ENCODE data around the gene GORASP2. TPM values are rescaled to one million over a fixed set of nuclear protein-coding genes. Genes with fewer than 3 reads are reported as not detected.

Gene GORASP2
- total RNA-seq, 4 donors from 2014 or later, result 28.6 to 47.4 (median 36.0) TPM

- TF ChIP-seq, protein P1, sequence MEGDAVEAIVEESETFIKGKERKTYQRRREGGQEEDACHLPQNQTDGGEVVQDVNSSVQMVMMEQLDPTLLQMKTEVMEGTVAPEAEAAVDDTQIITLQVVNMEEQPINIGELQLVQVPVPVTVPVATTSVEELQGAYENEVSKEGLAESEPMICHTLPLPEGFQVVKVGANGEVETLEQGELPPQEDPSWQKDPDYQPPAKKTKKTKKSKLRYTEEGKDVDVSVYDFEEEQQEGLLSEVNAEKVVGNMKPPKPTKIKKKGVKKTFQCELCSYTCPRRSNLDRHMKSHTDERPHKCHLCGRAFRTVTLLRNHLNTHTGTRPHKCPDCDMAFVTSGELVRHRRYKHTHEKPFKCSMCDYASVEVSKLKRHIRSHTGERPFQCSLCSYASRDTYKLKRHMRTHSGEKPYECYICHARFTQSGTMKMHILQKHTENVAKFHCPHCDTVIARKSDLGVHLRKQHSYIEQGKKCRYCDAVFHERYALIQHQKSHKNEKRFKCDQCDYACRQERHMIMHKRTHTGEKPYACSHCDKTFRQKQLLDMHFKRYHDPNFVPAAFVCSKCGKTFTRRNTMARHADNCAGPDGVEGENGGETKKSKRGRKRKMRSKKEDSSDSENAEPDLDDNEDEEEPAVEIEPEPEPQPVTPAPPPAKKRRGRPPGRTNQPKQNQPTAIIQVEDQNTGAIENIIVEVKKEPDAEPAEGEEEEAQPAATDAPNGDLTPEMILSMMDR (IDR thresholded peaks at IDR 0.05; ENCODE audit: low read depth), result no peak
These were observed 17.7 kb upstream of the GORASP2 start for GRCh38 chr2:170911314-170911889.

GRCh38 chr2:170917219-170917913 lies 11.7 kb upstream of the GORASP2 start:
- TF ChIP-seq, protein P1 (IDR thresholded peaks at IDR 0.05; ENCODE audit: low read depth), result no peak

DNA sequence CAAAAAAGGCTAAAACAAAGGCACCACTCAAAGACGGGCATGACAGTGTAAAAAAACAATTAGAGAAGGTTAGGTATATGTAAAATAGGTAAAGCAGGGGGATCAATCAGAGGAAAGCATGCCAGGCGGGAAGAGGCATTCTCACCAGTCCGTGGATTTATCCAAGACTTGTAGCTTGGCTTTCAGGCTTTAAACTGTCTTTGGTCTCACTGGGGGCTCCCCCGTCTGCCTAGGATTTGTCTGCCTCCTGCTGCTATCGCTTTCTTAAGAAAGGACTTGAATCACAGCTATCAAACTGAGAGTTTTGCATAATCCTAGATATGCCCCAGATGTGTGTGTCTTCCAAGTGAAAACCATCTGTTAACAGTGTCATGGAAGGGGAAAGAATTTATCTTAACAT lies 11.1 kb upstream of the GORASP2 start:
- TF ChIP-seq, protein P1 (IDR thresholded peaks at IDR 0.05; ENCODE audit: low read depth), result no peak

- TF ChIP-seq, protein P1 (IDR thresholded peaks at IDR 0.05; ENCODE audit: low read depth), result no peak
These were observed 6.2 kb upstream of the GORASP2 start for GRCh38 chr2:170922634-170923494.

GRCh38 chr2:170923799-170924198 lies 5.3 kb upstream of the GORASP2 start:
- TF ChIP-seq, protein P1 (IDR thresholded peaks at IDR 0.05; ENCODE audit: low read depth), result no peak

DNA sequence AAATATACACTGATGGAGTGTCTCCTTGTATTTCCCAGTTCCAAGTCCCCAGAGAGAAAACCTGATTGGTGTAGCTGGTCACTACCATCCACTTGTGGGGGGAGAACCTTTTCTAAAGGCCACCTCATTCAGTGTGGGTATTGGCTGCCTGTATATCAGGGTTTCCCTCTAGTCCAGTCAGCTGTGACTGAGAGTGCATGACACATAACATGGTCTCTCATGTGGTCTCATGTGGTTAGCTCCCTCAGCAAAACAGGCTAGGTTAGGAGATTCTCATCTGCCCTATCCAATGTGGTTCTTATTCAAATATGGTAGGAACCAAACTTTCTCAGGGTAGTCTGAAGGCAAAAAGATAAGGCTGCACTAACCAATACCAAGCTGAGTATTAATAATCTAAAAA lies 4.1 kb upstream of the GORASP2 start:
- TF ChIP-seq, protein P1 (IDR thresholded peaks at IDR 0.05; ENCODE audit: low read depth), result no peak

GRCh38 chr2:170925923-170926322 lies 3.1 kb upstream of the GORASP2 start:
- TF ChIP-seq, protein P1 (IDR thresholded peaks at IDR 0.05; ENCODE audit: low read depth), result no peak
